GM23248 (cell line): ENCODE data around the gene TTLL4. TPM values are rescaled to one million over a fixed set of nuclear protein-coding genes. Genes with fewer than 3 reads are reported as not detected.
"Not testable (repeated sequence)": the region's sequence is repeated elsewhere in the genome, so short reads cannot be mapped to it uniquely, and the experiment has no call there.

Source experiments
- DNase-seq: peaks from one replicate; pipeline ENCODE4 v3.0.0-alpha.2; 2015
- H2AFZ ChIP-seq: fragments of 200-600 bp; sonication (generic); 2 replicates; pipeline ENCODE4 v1.6.1; 2016; ENCODE audit warnings: antibody characterized with exemption
- H3F3A ChIP-seq: fragments of 200-600 bp; sonication (generic); 2 replicates; pipeline ENCODE4 v1.6.1; 2016; ENCODE audit warnings: mild to moderate bottlenecking, antibody characterized with exemption, mixed run types; ENCODE audit not compliant: insufficient read depth
- H3K27ac ChIP-seq: fragments of 200-600 bp; sonication (generic); 2 replicates; pipeline ENCODE4 v1.5.1; 2016; ENCODE audit warnings: mild to moderate bottlenecking
- H3K27me3 ChIP-seq: fragments of 200-600 bp; sonication (generic); replicated peaks from 2 replicates; pipeline ENCODE4 v1.6.1; 2016; ENCODE audit warnings: mild to moderate bottlenecking; ENCODE audit not compliant: insufficient read depth
- H3K36me3 ChIP-seq: fragments of 200-600 bp; sonication (generic); 2 replicates; pipeline ENCODE4 v1.6.1; 2016; ENCODE audit warnings: low read depth, mild to moderate bottlenecking
- H3K4me1 ChIP-seq: fragments of 200-600 bp; sonication (generic); 2 replicates; pipeline ENCODE4 v1.6.1; 2016; ENCODE audit warnings: mild to moderate bottlenecking; ENCODE audit not compliant: insufficient read depth
- H3K4me2 ChIP-seq: fragments of 200-600 bp; sonication (generic); one replicate; pipeline ENCODE4 v1.6.1; 2016; ENCODE audit warnings: mild to moderate bottlenecking; ENCODE audit not compliant: unreplicated experiment
- H3K4me3 ChIP-seq: fragments of 200-600 bp; sonication (generic); 2 replicates; pipeline ENCODE4 v1.5.1; 2016; ENCODE audit warnings: mild to moderate bottlenecking
- H3K79me2 ChIP-seq: fragments of 200-600 bp; sonication (generic); 2 replicates; pipeline ENCODE4 v1.6.1; 2016; ENCODE audit warnings: mild to moderate bottlenecking; ENCODE audit not compliant: insufficient read depth
- H3K9ac ChIP-seq: fragments of 200-600 bp; sonication (generic); 2 replicates; pipeline ENCODE4 v1.6.1; 2016; ENCODE audit warnings: mild to moderate bottlenecking
- H3K9me2 ChIP-seq: fragments of 200-600 bp; sonication (generic); 2 replicates; pipeline ENCODE4 v1.6.1; 2016; ENCODE audit warnings: mixed run types, mild to moderate bottlenecking, moderate library complexity; ENCODE audit not compliant: insufficient read depth
- H3K9me3 ChIP-seq: fragments of 200-600 bp; sonication (generic); one replicate; pipeline ENCODE4 v1.6.1; 2017; ENCODE audit warnings: low read depth
- H4K20me1 ChIP-seq: fragments of 200-600 bp; sonication (generic); 2 replicates; pipeline ENCODE4 v1.6.0; 2016; ENCODE audit not compliant: insufficient read depth
- EZH2 ChIP-seq: fragments of 200-600 bp; sonication (generic); IDR thresholded peaks from 2 replicates; pipeline ENCODE4 v1.6.1; 2018; ENCODE audit warnings: antibody characterized with exemption, mild to moderate bottlenecking; ENCODE audit not compliant: insufficient read depth, poor library complexity, severe bottlenecking
- EZH2phosphoT487 ChIP-seq: fragments of 200-600 bp; sonication (generic); IDR thresholded peaks from 2 replicates; pipeline ENCODE4 v1.6.1; 2018; ENCODE audit warnings: antibody characterized with exemption, moderate library complexity, mild to moderate bottlenecking, low read depth; ENCODE audit not compliant: insufficient read depth
- WGBS, 2 experiments: methylation state at CpG; one replicate each; pipeline ENCODE4 v1.1.6; 2015 to 2017; ENCODE audit warnings: low lambda C conversion rate in 2 of 2, low coverage in 1 of 2; ENCODE audit errors: missing lambda C conversion rate in 2 of 2; 5-methylcytosine and 5-hydroxymethylcytosine counted together
- in situ Hi-C: fragments of 300-500 bp; cut with MboI; formaldehyde crosslinking; loops from 2 replicates; pipeline ENCODE4 v1.15.0; 2020
- polyA plus RNA-seq: library from polyadenylated mRNA; unstranded; fragments of >200 nt; fragmentation: Nextera tagmentation; extraction: Ambion mirVana; gene quantifications from 2 replicates; pipeline ENCODE4 v1.2.1, GENCODE V29; 2016
- total RNA-seq: library from RNA; depleted of rRNA; stranded (reverse); fragments of >200 nt; shearing (Covaris generic); gene quantifications from 2 replicates; pipeline ENCODE4 v1.2.3, GENCODE V29; 2014

Gene TTLL4
- total and polyA plus RNA-seq, 2 experiments from 2014 or later: 5.5 to 7.7 TPM

- Histone ChIP-seq H3K79me2 (no peaks in the 10 kb centered on the region), H3K27ac (no peak overlapping the region), H3K9me3 (no peaks in the 10 kb centered on the region), H3K36me3 (peaks cover 6% of the 10 kb centered on the region; the same call in 1 of the 2 replicates), H3K9me2 (no peaks in the 10 kb centered on the region), H4K20me1 (no peaks in the 10 kb centered on the region), H3K27me3 (no peaks in the 10 kb centered on the region), H3K4me1 (no peaks in the 10 kb centered on the region), H3F3A (no peaks in the 10 kb centered on the region), H2AFZ (no peak overlapping the region), H3K9ac (no peak overlapping the region), H3K4me2 (no peak overlapping the region), H3K4me3 (no peak overlapping the region)
- TF ChIP-seq EZH2 (no peak), EZH2phosphoT487 (no peak)
- 86 to 89% methylated on average over 6 of the region's 6 CpGs for WGBS, 2 experiments
- DNase-seq: no peak
- in situ Hi-C loops: no loop called here
Measured at GRCh38 chr2:218756599-218757377, 46.2 kb downstream of the TTLL4 start.

DNA sequence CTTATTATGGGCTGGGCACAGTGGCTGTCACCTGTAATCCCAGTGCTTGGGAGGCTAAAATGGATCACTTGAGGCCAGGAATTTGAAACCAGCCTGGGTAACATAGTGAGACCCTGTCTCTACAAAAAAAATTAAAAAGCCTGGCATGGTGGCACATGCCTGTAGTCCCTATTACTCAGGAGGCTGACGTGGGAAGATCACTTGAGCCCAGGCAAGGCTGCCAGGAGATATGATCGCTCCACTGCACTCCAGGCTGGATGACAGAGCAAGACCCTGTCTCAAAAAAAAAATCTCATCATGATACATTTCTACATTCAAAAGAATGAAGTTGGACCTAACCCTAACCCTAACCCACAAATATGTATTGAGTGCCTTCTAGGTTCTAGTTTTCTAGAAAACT, 51.2 kb downstream of the TTLL4 start:
- Histone ChIP-seq H3K27ac (no peak overlapping the region), H3K4me1 (no peaks in the 10 kb centered on the region), H3K36me3 (no peaks in the 10 kb centered on the region), H4K20me1 (no peaks in the 10 kb centered on the region), H3K4me3 (no peak overlapping the region), H3K27me3 (no peaks in the 10 kb centered on the region), H3K4me2 (no peak overlapping the region), H3F3A (no peaks in the 10 kb centered on the region), H3K9me2 (no peaks in the 10 kb centered on the region), H3K9me3 (no peaks in the 10 kb centered on the region), H3K79me2 (no peaks in the 10 kb centered on the region), H2AFZ (no peak overlapping the region), H3K9ac (no peak overlapping the region)
- DNase-seq: no peak
- no peak for TF ChIP-seq EZH2
- no peak for TF ChIP-seq EZH2phosphoT487
- in situ Hi-C loops: no loop called here
- WGBS, 2 experiments: 79% methylated on average over 2 of the region's 2 CpGs

- H3K4me1 ChIP-seq, DNase-seq, H3K79me2 ChIP-seq, in situ Hi-C loops, H3K9ac ChIP-seq, H2AFZ ChIP-seq, H4K20me1 ChIP-seq, H3K9me2 ChIP-seq, H3K27me3 ChIP-seq, H3K4me2 ChIP-seq, H3K9me3 ChIP-seq, H3F3A ChIP-seq, H3K4me3 ChIP-seq, H3K27ac ChIP-seq, H3K36me3 ChIP-seq: not testable (repeated sequence)
- 76 to 82% methylated on average over 5 of the region's 5 CpGs for WGBS, 2 experiments
Measured at GRCh38 chr2:218772759-218773158, 62.1 kb downstream of the TTLL4 start.

GRCh38 chr2:218773881-218774280, 63.2 kb downstream of the TTLL4 start:
- Histone ChIP-seq H3K36me3 (no peaks in the 10 kb centered on the region), H3K4me1 (no peaks in the 10 kb centered on the region), H3K9ac (no peak overlapping the region), H3F3A (no peaks in the 10 kb centered on the region), H3K4me2 (no peak overlapping the region), H3K79me2 (no peaks in the 10 kb centered on the region), H3K27ac (no peak overlapping the region), H3K9me2 (no peaks in the 10 kb centered on the region), H3K9me3 (peaks cover 5% of the 10 kb centered on the region), H4K20me1 (no peaks in the 10 kb centered on the region), H3K27me3 (no peaks in the 10 kb centered on the region), H3K4me3 (no peak overlapping the region), H2AFZ (no peak overlapping the region)
- in situ Hi-C loops: no loop called here
- no peak for DNase-seq
- 97% methylated on average over 2 of the region's 2 CpGs for WGBS, 2 experiments
- no peak for TF ChIP-seq EZH2
- TF ChIP-seq EZH2phosphoT487: no peak
